Gastroesophageal sphincter (tissue), 4 donors: ENCODE data around the gene SRRM4. TPM values are rescaled to one million over a fixed set of nuclear protein-coding genes. Genes with fewer than 3 reads are reported as not detected.
"Not testable (repeated sequence)": the region's sequence is repeated elsewhere in the genome, so short reads cannot be mapped to it uniquely, and the experiment has no call there.

Source experiments
- ATAC-seq: fragments of 150-250 bp; one replicate; pipeline ENCODE4 v1.9.1; 2016; ENCODE audit warnings: mild to moderate bottlenecking, moderate library complexity
- H3K27ac ChIP-seq, 4 donors: fragments of 200-600 bp; sonication (generic) in 3 of 4; 1 replicate in 3 of 4; 2 replicates in 1 of 4; pipeline ENCODE4 v1.5.1; 2016 to 2019
- H3K27me3 ChIP-seq: fragments of 200-600 bp; sonication (generic); one replicate; pipeline ENCODE4 v1.5.1; 2019
- H3K36me3 ChIP-seq, 2 donors: fragments of 200-600 bp; sonication (generic); one replicate each; pipeline ENCODE4 v1.5.1; 2019; ENCODE audit warnings: control low read depth in 1 of 2
- H3K4me1 ChIP-seq, 3 donors: fragments of 200-600 bp; sonication (generic); 1 replicate in 2 of 3; 2 replicates in 1 of 3; pipeline ENCODE4 v1.5.1; 2016 to 2019; ENCODE audit warnings: control low read depth in 2 of 3
- H3K4me3 ChIP-seq, 2 donors: fragments of 200-600 bp; sonication (generic); one replicate each; pipeline ENCODE4 v1.5.1; 2019; ENCODE audit warnings: mild to moderate bottlenecking in 1 of 2, moderate library complexity in 1 of 2
- H3K9me3 ChIP-seq, 3 donors: fragments of 200-600 bp; sonication (generic); one replicate each; pipeline ENCODE4 v1.5.1; 2017 to 2019; ENCODE audit warnings: control low read depth in 2 of 3
- CTCF ChIP-seq, 4 experiments: fragments of 200-600 bp in 2 of 4; fragments of 450-650 bp in 2 of 4; sonication (generic) in 1 of 4; IDR thresholded peaks; one replicate each; pipeline ENCODE4 v1.5.1; 2017 to 2019; ENCODE audit warnings: antibody characterized with exemption in 4 of 4, mild to moderate bottlenecking in 2 of 4, moderate library complexity in 2 of 4
- EP300 ChIP-seq: sonication (generic); formaldehyde crosslinking; IDR thresholded peaks from one replicate; pipeline ENCODE4 v1.6.1; 2017; ENCODE audit warnings: antibody characterized with exemption, mild to moderate bottlenecking
- POLR2A ChIP-seq, 2 donors: fragments of 450-650 bp; IDR thresholded peaks; one replicate each; pipeline ENCODE4 v1.6.1; 2017; ENCODE audit warnings: antibody characterized with exemption in 2 of 2, mild to moderate bottlenecking in 2 of 2, moderate library complexity in 1 of 2
- POLR2AphosphoS5 ChIP-seq: sonication (generic); formaldehyde crosslinking; IDR thresholded peaks from one replicate; pipeline ENCODE4 v1.6.1; 2017; ENCODE audit warnings: antibody characterized with exemption
- whole genome bisulfite sequencing, 2 donors: methylation state at CpG; one replicate each; pipeline ENCODE4 v1.1.5; 2018; ENCODE audit warnings: low coverage in 1 of 2; 5-methylcytosine and 5-hydroxymethylcytosine counted together
- total RNA-seq, 4 donors: library from RNA; depleted of rRNA; stranded (reverse); fragments of >200 nt; gene quantifications; one replicate each; pipeline ENCODE4 v1.1.0, GENCODE V29; 2016

SRRM4 gene
- total RNA-seq, 4 donors from 2014 or later, result 0.04 TPM; not detected in 3

GRCh38 chr12:119102714-119103113 is 121.4 kb downstream of the SRRM4 start:
- Histone ChIP-seq H3K36me3 (no peaks in the 10 kb centered on the region), H3K27ac (no peak overlapping the region), H3K27me3 (peaks cover 19% of the 10 kb centered on the region), H3K4me3 (no peak overlapping the region), H3K9me3 (peaks cover 0 to 19% (median 0%) of the 10 kb centered on the region in 3 donors), H3K4me1 (no peaks in the 10 kb centered on the region)
- TF ChIP-seq CTCF (IDR thresholded peaks at IDR 0.05) (no peak), EP300 (no peak), POLR2A (IDR thresholded peaks at IDR 0.05) (no peak), POLR2AphosphoS5 (no peak)
- no peak for ATAC-seq
- 86 to 92% methylated on average over 1 of the region's 1 CpG for WGBS, 2 donors

- not testable (repeated sequence) for ATAC-seq, H3K4me1 ChIP-seq, H3K27ac ChIP-seq, H3K27me3 ChIP-seq, H3K9me3 ChIP-seq, H3K36me3 ChIP-seq, H3K4me3 ChIP-seq
- 75 to 100% methylated on average over 2 to 4 of the region's 4 CpGs for WGBS, 2 donors
Measured at GRCh38 chr12:119104969-119105368, 123.6 kb downstream of the SRRM4 start.

GRCh38 chr12:119113496-119113986 is 132.2 kb downstream of the SRRM4 start:
- Histone ChIP-seq H3K27me3 (peaks cover 5% of the 10 kb centered on the region), H3K27ac (no peak overlapping the region), H3K36me3 (no peaks in the 10 kb centered on the region), H3K4me3 (no peak overlapping the region), H3K4me1 (no peaks in the 10 kb centered on the region), H3K9me3 (no peaks in the 10 kb centered on the region)
- ATAC-seq, result no peak
- TF ChIP-seq POLR2AphosphoS5, result no peak
- TF ChIP-seq POLR2A (IDR thresholded peaks at IDR 0.05), result no peak
- no peak for TF ChIP-seq EP300
- TF ChIP-seq CTCF (IDR thresholded peaks at IDR 0.05), result no peak
- 68 to 77% methylated on average over 9 of the region's 9 CpGs for WGBS, 2 donors

GRCh38 chr12:119114294-119114693 is 133.0 kb downstream of the SRRM4 start:
- ATAC-seq, result no peak
- no peak overlapping the region for H3K4me3 ChIP-seq
- no peak overlapping the region for H3K27ac ChIP-seq
- TF ChIP-seq EP300 (no peak), POLR2A (IDR thresholded peaks at IDR 0.05) (no peak), CTCF (IDR thresholded peaks at IDR 0.05) (no peak), POLR2AphosphoS5 (no peak)
- H3K36me3 ChIP-seq, result no peaks in the 10 kb centered on the region
- no peaks in the 10 kb centered on the region for H3K9me3 ChIP-seq
- peaks cover 5% of the 10 kb centered on the region for H3K27me3 ChIP-seq
- H3K4me1 ChIP-seq, result no peaks in the 10 kb centered on the region
- WGBS, 2 donors, result 79 to 80% methylated on average over 2 to 3 of the region's 3 CpGs

GRCh38 chr12:119115296-119115905 is 134.1 kb downstream of the SRRM4 start:
- H3K4me1 ChIP-seq, result no peaks in the 10 kb centered on the region
- no peak for TF ChIP-seq EP300
- TF ChIP-seq POLR2A (IDR thresholded peaks at IDR 0.05), result no peak
- TF ChIP-seq CTCF (IDR thresholded peaks at IDR 0.05), result peak; percentile 89 to 94 (median 91)
- TF ChIP-seq POLR2AphosphoS5, result no peak
- H3K9me3 ChIP-seq, result no peaks in the 10 kb centered on the region
- peak; percentile 36 for ATAC-seq
- H3K4me3 ChIP-seq, result no peak overlapping the region
- no peaks in the 10 kb centered on the region for H3K36me3 ChIP-seq
- peaks cover 5% of the 10 kb centered on the region for H3K27me3 ChIP-seq
- H3K27ac ChIP-seq, result no peak overlapping the region
- 16 to 25% methylated on average over 2 of the region's 2 CpGs for WGBS, 2 donors
